ENCODE measurements around the gene HUS1. TPM values are rescaled to one million over a fixed set of nuclear protein-coding genes. Genes with fewer than 3 reads are reported as not detected.
"Not testable (repeated sequence)": the region's sequence is repeated elsewhere in the genome, so short reads cannot be mapped to it uniquely, and the experiment has no call there.

HUS1 gene
- total RNA-seq, 1 experiment from 2014 or later = 12.2 TPM

- H3K36me3 ChIP-seq (replicated peaks; ENCODE audit: control insufficient read depth, insufficient read depth, low read length) = no peaks in the 10 kb centered on the region
- peak overlapping the region; percentile 28 for H3K4me3 ChIP-seq (ENCODE audit: insufficient read depth, low read depth, low read length)
- no peaks in the 10 kb centered on the region for H3K27me3 ChIP-seq (ENCODE audit: control insufficient read depth, insufficient read depth, low read length)
- peak; percentile 90 for DNase-seq
Observed at GRCh38 chr7:47991741-47992311, 12.4 kb upstream of the HUS1 start.

GRCh38 chr7:47991270-47991669 lies 11.9 kb upstream of the HUS1 start:
- DNase-seq = no peak
- Histone ChIP-seq H3K36me3 (replicated peaks; ENCODE audit: control insufficient read depth, insufficient read depth, low read length) (no peaks in the 10 kb centered on the region), H3K4me3 (ENCODE audit: insufficient read depth, low read depth, low read length) (no peak overlapping the region), H3K27me3 (ENCODE audit: control insufficient read depth, insufficient read depth, low read length) (no peaks in the 10 kb centered on the region)

GRCh38 chr7:47990592-47990991 lies 11.2 kb upstream of the HUS1 start:
- H3K4me3 ChIP-seq (ENCODE audit: insufficient read depth, low read depth, low read length) = no peak overlapping the region
- no peaks in the 10 kb centered on the region for H3K36me3 ChIP-seq (replicated peaks; ENCODE audit: control insufficient read depth, insufficient read depth, low read length)
- H3K27me3 ChIP-seq (ENCODE audit: control insufficient read depth, insufficient read depth, low read length) = no peaks in the 10 kb centered on the region
- no peak for DNase-seq

GRCh38 chr7:47989607-47990400 lies 10.4 kb upstream of the HUS1 start:
- not testable (repeated sequence) for H3K4me3 ChIP-seq (ENCODE audit: insufficient read depth, low read depth, low read length); H3K27me3 ChIP-seq (ENCODE audit: control insufficient read depth, insufficient read depth, low read length); H3K36me3 ChIP-seq (replicated peaks; ENCODE audit: control insufficient read depth, insufficient read depth, low read length); DNase-seq

GRCh38 chr7:47988496-47989386 lies 9.3 kb upstream of the HUS1 start:
- no peak overlapping the region for H3K4me3 ChIP-seq (ENCODE audit: insufficient read depth, low read depth, low read length)
- H3K27me3 ChIP-seq (ENCODE audit: control insufficient read depth, insufficient read depth, low read length) = no peaks in the 10 kb centered on the region
- H3K36me3 ChIP-seq (replicated peaks; ENCODE audit: control insufficient read depth, insufficient read depth, low read length) = no peaks in the 10 kb centered on the region
- peak; percentile 51 for DNase-seq

- Histone ChIP-seq H3K4me3 (ENCODE audit: insufficient read depth, low read depth, low read length) (no peak overlapping the region), H3K27me3 (ENCODE audit: control insufficient read depth, insufficient read depth, low read length) (no peaks in the 10 kb centered on the region), H3K36me3 (replicated peaks; ENCODE audit: control insufficient read depth, insufficient read depth, low read length) (peaks cover 7% of the 10 kb centered on the region)
- no peak for DNase-seq
Observed at GRCh38 chr7:47982610-47983009, 3.2 kb upstream of the HUS1 start.

GRCh38 chr7:47980648-47981047 lies 1.2 kb upstream of the HUS1 start:
- H3K27me3 ChIP-seq (ENCODE audit: control insufficient read depth, insufficient read depth, low read length); H3K4me3 ChIP-seq (ENCODE audit: insufficient read depth, low read depth, low read length); DNase-seq: not testable (repeated sequence)
- H3K36me3 ChIP-seq (replicated peaks; ENCODE audit: control insufficient read depth, insufficient read depth, low read length) = peaks cover 19% of the 10 kb centered on the region

GRCh38 chr7:47979832-47980181 lies 392 bp upstream of the HUS1 start:
- H3K4me3 ChIP-seq (ENCODE audit: insufficient read depth, low read depth, low read length) = peak overlapping the region; percentile 69; the same call in 1 of the 2 replicates
- DNase-seq = no peak
- H3K27me3 ChIP-seq (ENCODE audit: control insufficient read depth, insufficient read depth, low read length) = no peaks in the 10 kb centered on the region
- H3K36me3 ChIP-seq (replicated peaks; ENCODE audit: control insufficient read depth, insufficient read depth, low read length) = peaks cover 22% of the 10 kb centered on the region

- H3K36me3 ChIP-seq (replicated peaks; ENCODE audit: control insufficient read depth, insufficient read depth, low read length) = peaks cover 32% of the 10 kb centered on the region
- DNase-seq = no peak
- H3K4me3 ChIP-seq (ENCODE audit: insufficient read depth, low read depth, low read length) = peak overlapping the region; percentile 69
- no peaks in the 10 kb centered on the region for H3K27me3 ChIP-seq (ENCODE audit: control insufficient read depth, insufficient read depth, low read length)
Observed at GRCh38 chr7:47978790-47979144, 648 bp downstream of the HUS1 start.

GRCh38 chr7:47973739-47974138 lies 5.7 kb downstream of the HUS1 start:
- H3K36me3 ChIP-seq (replicated peaks; ENCODE audit: control insufficient read depth, insufficient read depth, low read length) = peaks cover 46% of the 10 kb centered on the region
- no peak for DNase-seq
- no peaks in the 10 kb centered on the region for H3K27me3 ChIP-seq (ENCODE audit: control insufficient read depth, insufficient read depth, low read length)
- H3K4me3 ChIP-seq (ENCODE audit: insufficient read depth, low read depth, low read length) = no peak overlapping the region

- DNase-seq = no peak
- H3K36me3 ChIP-seq (replicated peaks; ENCODE audit: control insufficient read depth, insufficient read depth, low read length) = peaks cover 46% of the 10 kb centered on the region
- H3K27me3 ChIP-seq (ENCODE audit: control insufficient read depth, insufficient read depth, low read length) = no peaks in the 10 kb centered on the region
- H3K4me3 ChIP-seq (ENCODE audit: insufficient read depth, low read depth, low read length) = no peak overlapping the region
Observed at GRCh38 chr7:47970761-47971160, 8.7 kb downstream of the HUS1 start.

- peak; percentile 88 for DNase-seq
- H3K27me3 ChIP-seq (ENCODE audit: control insufficient read depth, insufficient read depth, low read length) = no peaks in the 10 kb centered on the region
- H3K4me3 ChIP-seq (ENCODE audit: insufficient read depth, low read depth, low read length) = no peak overlapping the region
- peaks cover 52% of the 10 kb centered on the region for H3K36me3 ChIP-seq (replicated peaks; ENCODE audit: control insufficient read depth, insufficient read depth, low read length)
Observed at GRCh38 chr7:47968847-47969774, 10.3 kb downstream of the HUS1 start.

- no peak for DNase-seq
- Histone ChIP-seq H3K27me3 (ENCODE audit: control insufficient read depth, insufficient read depth, low read length) (no peaks in the 10 kb centered on the region), H3K36me3 (replicated peaks; ENCODE audit: control insufficient read depth, insufficient read depth, low read length) (peaks cover 46% of the 10 kb centered on the region), H3K4me3 (ENCODE audit: insufficient read depth, low read depth, low read length) (no peak overlapping the region)
Observed at GRCh38 chr7:47967708-47968107, 11.7 kb downstream of the HUS1 start.

GRCh38 chr7:47967123-47967522 lies 12.3 kb downstream of the HUS1 start:
- Histone ChIP-seq H3K27me3 (ENCODE audit: control insufficient read depth, insufficient read depth, low read length) (no peaks in the 10 kb centered on the region), H3K36me3 (replicated peaks; ENCODE audit: control insufficient read depth, insufficient read depth, low read length) (peaks cover 46% of the 10 kb centered on the region), H3K4me3 (ENCODE audit: insufficient read depth, low read depth, low read length) (no peak overlapping the region)
- no peak for DNase-seq

Measured in H7 (cell line).